Progenitor cell of endocrine pancreas (in vitro differentiated cells): ENCODE results near the gene PCDHGB2. TPM values are rescaled to one million over a fixed set of nuclear protein-coding genes. Genes with fewer than 3 reads are reported as not detected.
A peak's percentile ranks its signal among the peaks of the same experiment; 100 is the strongest.
"Not testable (repeated sequence)": the region's sequence is repeated elsewhere in the genome, so short reads cannot be mapped to it uniquely, and the experiment has no call there.

Experiments
- DNase-seq: peaks from one replicate; pipeline ENCODE4 v3.0.0; 2021; ENCODE audit warnings: low spot score; ENCODE audit not compliant: unreplicated experiment
- H3K27ac Mint-ChIP-seq: 2 replicates; pipeline ENCODE4 v1.8.0; 2021; ENCODE audit warnings: mild to moderate bottlenecking, moderate library complexity, mixed read lengths
- H3K27me3 Mint-ChIP-seq: 2 replicates; pipeline ENCODE4 v1.8.0; 2021; ENCODE audit warnings: mixed read lengths
- H3K36me3 Mint-ChIP-seq: 2 replicates; pipeline ENCODE4 v1.8.0; 2022; ENCODE audit warnings: mixed read lengths; ENCODE audit not compliant: insufficient read depth
- H3K4me1 Mint-ChIP-seq: 2 replicates; pipeline ENCODE4 v1.8.0; 2021; ENCODE audit warnings: low read depth, mixed read lengths
- H3K4me3 Mint-ChIP-seq: 2 replicates; pipeline ENCODE4 v1.8.0; 2021; ENCODE audit warnings: low read depth, mild to moderate bottlenecking, moderate library complexity, mixed read lengths
- H3K9me3 Mint-ChIP-seq: 2 replicates; pipeline ENCODE4 v1.8.0; 2021; ENCODE audit warnings: low read depth, mixed read lengths
- long read RNA-seq: library from polyadenylated mRNA; unstranded; transcript quantifications from one replicate; pipeline ENCODE4 v2.0.0, GENCODE V29; 2020
- total RNA-seq: library from RNA; stranded (reverse); gene quantifications from 2 replicates; pipeline ENCODE4 v1.2.1, GENCODE V29; 2021
- TF ChIP-seq, protein P1 (sequence below): fragments of 200-600 bp; sonication (generic); IDR thresholded peaks from one replicate; pipeline ENCODE4 v1.5.0; 2021; ENCODE audit warnings: antibody characterized with exemption, mild to moderate bottlenecking; ENCODE audit not compliant: unreplicated experiment

PCDHGB2 gene
- 0.80 and 0.89 TPM in 2 replicates for total RNA-seq
- long read RNA-seq = 0 reads

- Mint-ChIP-seq H3K4me1 (no peaks in the 10 kb centered on the region), H3K36me3 (peaks cover 22% of the 10 kb centered on the region), H3K4me3 (no peak within 1 kb of the TSS), H3K27me3 (no peaks in the 10 kb centered on the region), H3K9me3 (peaks cover 56% of the 10 kb centered on the region), H3K27ac (no peak within 1 kb of the TSS)
- no peak for DNase-seq
- TF ChIP-seq, protein P1, sequence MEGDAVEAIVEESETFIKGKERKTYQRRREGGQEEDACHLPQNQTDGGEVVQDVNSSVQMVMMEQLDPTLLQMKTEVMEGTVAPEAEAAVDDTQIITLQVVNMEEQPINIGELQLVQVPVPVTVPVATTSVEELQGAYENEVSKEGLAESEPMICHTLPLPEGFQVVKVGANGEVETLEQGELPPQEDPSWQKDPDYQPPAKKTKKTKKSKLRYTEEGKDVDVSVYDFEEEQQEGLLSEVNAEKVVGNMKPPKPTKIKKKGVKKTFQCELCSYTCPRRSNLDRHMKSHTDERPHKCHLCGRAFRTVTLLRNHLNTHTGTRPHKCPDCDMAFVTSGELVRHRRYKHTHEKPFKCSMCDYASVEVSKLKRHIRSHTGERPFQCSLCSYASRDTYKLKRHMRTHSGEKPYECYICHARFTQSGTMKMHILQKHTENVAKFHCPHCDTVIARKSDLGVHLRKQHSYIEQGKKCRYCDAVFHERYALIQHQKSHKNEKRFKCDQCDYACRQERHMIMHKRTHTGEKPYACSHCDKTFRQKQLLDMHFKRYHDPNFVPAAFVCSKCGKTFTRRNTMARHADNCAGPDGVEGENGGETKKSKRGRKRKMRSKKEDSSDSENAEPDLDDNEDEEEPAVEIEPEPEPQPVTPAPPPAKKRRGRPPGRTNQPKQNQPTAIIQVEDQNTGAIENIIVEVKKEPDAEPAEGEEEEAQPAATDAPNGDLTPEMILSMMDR = no peak
Observed at GRCh38 chr5:141359790-141360426, at the start of gene PCDHGB2. PCDHGB2 (plus strand) TSS chr5:141359994; CDS start chr5:141360136, 142 bp downstream.

- TF ChIP-seq, protein P1 = no peak
- Mint-ChIP-seq H3K4me3 (no peak overlapping the region), H3K36me3 (peaks cover 81% of the 10 kb centered on the region), H3K27ac (no peak overlapping the region), H3K9me3 (peaks cover 55% of the 10 kb centered on the region), H3K4me1 (no peaks in the 10 kb centered on the region), H3K27me3 (no peaks in the 10 kb centered on the region)
- no peak for DNase-seq
Observed at GRCh38 chr5:141313711-141314110, 46.1 kb upstream of the PCDHGB2 start.

GRCh38 chr5:141316963-141317362, 42.8 kb upstream of the PCDHGB2 start:
- Mint-ChIP-seq H3K27ac (peak overlapping the region; percentile 64), H3K9me3 (peaks cover 62% of the 10 kb centered on the region), H3K36me3 (peaks cover 81% of the 10 kb centered on the region)
- H3K4me3 Mint-ChIP-seq, H3K27me3 Mint-ChIP-seq, H3K4me1 Mint-ChIP-seq, DNase-seq: not testable (repeated sequence)

GRCh38 chr5:141319202-141319601, 40.6 kb upstream of the PCDHGB2 start:
- TF ChIP-seq, protein P1 = no peak
- peaks cover 53% of the 10 kb centered on the region for H3K9me3 Mint-ChIP-seq
- DNase-seq = no peak
- H3K4me3 Mint-ChIP-seq = peak overlapping the region; percentile 99
- H3K27me3 Mint-ChIP-seq = no peaks in the 10 kb centered on the region
- peak overlapping the region; percentile 100 for H3K27ac Mint-ChIP-seq
- H3K36me3 Mint-ChIP-seq = peaks cover 64% of the 10 kb centered on the region
- H3K4me1 Mint-ChIP-seq = no peaks in the 10 kb centered on the region

- Mint-ChIP-seq H3K9me3 (peaks cover 49% of the 10 kb centered on the region), H3K36me3 (peaks cover 61% of the 10 kb centered on the region), H3K4me3 (peak overlapping the region; percentile 99), H3K27me3 (no peaks in the 10 kb centered on the region), H3K27ac (peak overlapping the region; percentile 100), H3K4me1 (no peaks in the 10 kb centered on the region)
- TF ChIP-seq, protein P1 = no peak
- no peak for DNase-seq
Observed at GRCh38 chr5:141319699-141320098, 40.1 kb upstream of the PCDHGB2 start.
